Activated naive CD4-positive, alpha-beta T cell treated with Interleukin-2 at 50 U/mL for 16 hours (primary cell): ENCODE results near the gene XPR1.
"Not testable (repeated sequence)": the region's sequence is repeated elsewhere in the genome, so short reads cannot be mapped to it uniquely, and the experiment has no call there.

Experiments used
- DNase-seq: peaks from one replicate; pipeline ENCODE4 v3.0.0-alpha.2; 2020

The XPR1 gene

GRCh38 chr1:180616439-180616838, 15.4 kb upstream of the XPR1 start:
- no peak for DNase-seq

GRCh38 chr1:180617774-180618395, 13.9 kb upstream of the XPR1 start:
- DNase-seq = no peak

- no peak for DNase-seq
Measured at GRCh38 chr1:180620581-180620980, 11.2 kb upstream of the XPR1 start.

- no peak for DNase-seq
Measured at GRCh38 chr1:180622658-180623508, 8.9 kb upstream of the XPR1 start.

- DNase-seq = no peak
Measured at GRCh38 chr1:180623579-180624347, 8.1 kb upstream of the XPR1 start.

- no peak for DNase-seq
Measured at GRCh38 chr1:180626711-180627110, 5.1 kb upstream of the XPR1 start.

GRCh38 chr1:180627411-180627810, 4.4 kb upstream of the XPR1 start:
- no peak for DNase-seq

GRCh38 chr1:180628646-180629045, 3.2 kb upstream of the XPR1 start:
- no peak for DNase-seq

GRCh38 chr1:180630408-180631193, 1.2 kb upstream of the XPR1 start:
- no peak for DNase-seq

- DNase-seq = no peak
Measured at GRCh38 chr1:180631194-180631765, 542 bp upstream of the XPR1 start.

GRCh38 chr1:180632326-180633056, 669 bp downstream of the XPR1 start:
- DNase-seq = peak; percentile 64

GRCh38 chr1:180633057-180634056, 1.5 kb downstream of the XPR1 start:
- no peak for DNase-seq

GRCh38 chr1:180636138-180636537, 4.3 kb downstream of the XPR1 start:
- DNase-seq = no peak

GRCh38 chr1:180639871-180640270, 8.0 kb downstream of the XPR1 start:
- DNase-seq = no peak

- no peak for DNase-seq
Measured at GRCh38 chr1:180640531-180640949, 8.7 kb downstream of the XPR1 start.

- DNase-seq = no peak
Measured at GRCh38 chr1:180641662-180642061, 9.8 kb downstream of the XPR1 start.

GRCh38 chr1:180642781-180643180, 11.0 kb downstream of the XPR1 start:
- no peak for DNase-seq

- DNase-seq = no peak
Measured at GRCh38 chr1:180643693-180644092, 11.9 kb downstream of the XPR1 start.

GRCh38 chr1:180644526-180645192, 12.8 kb downstream of the XPR1 start:
- no peak for DNase-seq

- not testable (repeated sequence) for DNase-seq
Measured at GRCh38 chr1:180645261-180645660, 13.4 kb downstream of the XPR1 start.
